ENCODE results near the gene SLC26A6.

DNA sequence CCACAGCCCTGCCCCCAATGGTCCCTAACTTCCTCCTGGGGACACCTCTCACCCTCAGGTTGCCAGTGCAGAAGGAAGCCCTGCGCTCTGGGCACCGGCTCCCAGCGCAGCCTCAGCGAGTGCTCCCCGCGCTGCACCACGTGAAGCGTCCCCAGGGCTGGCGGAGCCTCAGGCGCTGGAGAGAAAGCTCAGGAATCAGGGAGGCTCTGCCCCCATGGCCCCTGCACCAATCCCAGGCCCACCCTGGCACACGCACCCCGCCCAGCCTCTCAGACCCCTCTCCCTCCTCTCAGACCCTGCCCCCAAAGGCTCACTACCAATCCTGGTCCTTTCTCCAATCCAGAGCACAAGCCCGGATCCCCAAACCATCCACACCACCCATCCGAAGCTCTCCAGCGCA, 47.0 kb downstream of the SLC26A6 start:
- TF ChIP-seq CTCF (conservative IDR thresholded peaks at IDR 0.05), result no peak
- TF ChIP-seq ZFX (IDR thresholded peaks at IDR 0.05), result no peak
